Measurements from ENCODE around the gene MYOD1.
A peak's percentile ranks its signal among the peaks of the same experiment; 100 is the strongest.

Gene MYOD1

GRCh38 chr11:17716807-17717206, 2.6 kb upstream of the MYOD1 start:
- TF ChIP-seq TAF1 (IDR thresholded peaks at IDR 0.05; ENCODE audit: low read depth, low read length): no peak
- TF ChIP-seq POLR2A (IDR thresholded peaks at IDR 0.05; ENCODE audit: low read depth, low read length): no peak
- TF ChIP-seq PAX5 (IDR thresholded peaks at IDR 0.05; ENCODE audit: insufficient read depth, low read length, severe bottlenecking): no peak
- no peak for TF ChIP-seq POU2F2 (IDR thresholded peaks at IDR 0.05; ENCODE audit: low read depth, low read length)
- TF ChIP-seq SPI1 (IDR thresholded peaks at IDR 0.05; ENCODE audit: low read depth, low read length): no peak
- no peak for TF ChIP-seq POLR2AphosphoS5 (IDR thresholded peaks at IDR 0.05; ENCODE audit: low read depth, low read length)
- FAIRE-seq (no peak), DNase-seq (ENCODE audit: insufficient read length, low spot score) (no peak)

DNA sequence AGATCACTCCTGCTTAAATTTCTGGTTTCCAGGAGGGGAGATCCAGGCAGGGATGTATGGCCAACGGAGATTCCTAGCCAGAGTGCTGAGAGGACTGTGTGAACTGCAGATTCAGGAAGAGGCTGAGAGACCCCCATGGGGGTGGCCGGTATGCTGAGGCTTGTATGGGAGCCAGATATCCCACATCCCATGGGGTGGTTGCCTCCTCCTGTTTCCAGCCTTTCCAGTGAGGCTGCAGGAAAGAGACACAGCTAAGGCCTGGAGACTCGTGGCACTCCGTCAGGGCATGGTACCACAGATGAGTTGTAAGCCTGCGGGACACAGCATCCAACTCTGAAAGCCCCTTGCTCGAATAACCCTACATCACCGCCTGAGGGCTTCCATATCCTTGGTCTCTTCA, 1.4 kb upstream of the MYOD1 start:
- no peak for TF ChIP-seq SPI1 (IDR thresholded peaks at IDR 0.05; ENCODE audit: low read depth, low read length)
- no peak for DNase-seq (ENCODE audit: insufficient read length, low spot score)
- no peak for FAIRE-seq

GRCh38 chr11:17718510-17718962, 835 bp upstream of the MYOD1 start:
- DNase-seq (ENCODE audit: insufficient read length, low spot score): no peak
- TF ChIP-seq POLR2AphosphoS5 (IDR thresholded peaks at IDR 0.05; ENCODE audit: low read depth, low read length) (no peak), POU2F2 (IDR thresholded peaks at IDR 0.05; ENCODE audit: low read depth, low read length) (no peak)
- FAIRE-seq: no peak

DNA sequence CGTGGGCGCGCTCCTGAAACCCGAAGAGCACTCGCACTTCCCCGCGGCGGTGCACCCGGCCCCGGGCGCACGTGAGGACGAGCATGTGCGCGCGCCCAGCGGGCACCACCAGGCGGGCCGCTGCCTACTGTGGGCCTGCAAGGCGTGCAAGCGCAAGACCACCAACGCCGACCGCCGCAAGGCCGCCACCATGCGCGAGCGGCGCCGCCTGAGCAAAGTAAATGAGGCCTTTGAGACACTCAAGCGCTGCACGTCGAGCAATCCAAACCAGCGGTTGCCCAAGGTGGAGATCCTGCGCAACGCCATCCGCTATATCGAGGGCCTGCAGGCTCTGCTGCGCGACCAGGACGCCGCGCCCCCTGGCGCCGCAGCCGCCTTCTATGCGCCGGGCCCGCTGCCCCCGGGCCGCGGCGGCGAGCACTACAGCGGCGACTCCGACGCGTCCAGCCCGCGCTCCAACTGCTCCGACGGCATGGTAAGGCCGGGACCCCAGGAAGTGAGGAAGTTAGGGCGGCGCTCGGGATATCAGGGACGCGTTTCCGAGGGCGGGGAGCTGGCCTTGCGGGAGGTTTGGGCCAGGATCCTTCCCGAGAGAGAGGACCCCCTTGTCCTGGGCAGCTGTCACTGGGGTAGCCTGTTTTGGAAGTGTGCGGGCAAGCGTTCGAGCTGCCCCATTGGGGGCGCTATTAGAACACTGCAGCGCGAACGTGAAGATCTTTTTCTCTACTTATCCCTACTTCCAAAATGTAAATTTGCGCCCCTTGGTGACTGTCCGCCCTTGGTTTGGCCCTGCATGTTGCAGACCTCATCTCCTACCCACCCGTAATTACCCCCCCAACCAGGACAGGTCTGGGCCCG, 796 bp downstream of the MYOD1 start:
- DNase-seq (ENCODE audit: insufficient read length, low spot score): no peak
- no peak for TF ChIP-seq PAX5 (IDR thresholded peaks at IDR 0.05; ENCODE audit: insufficient read depth, low read length, severe bottlenecking)
- no peak for TF ChIP-seq POLR2AphosphoS5 (IDR thresholded peaks at IDR 0.05; ENCODE audit: low read depth, low read length)
- TF ChIP-seq POLR2A (IDR thresholded peaks at IDR 0.05; ENCODE audit: low read depth, low read length): no peak
- no peak for TF ChIP-seq TAF1 (IDR thresholded peaks at IDR 0.05; ENCODE audit: low read depth, low read length)
- no peak for TF ChIP-seq POU2F2 (IDR thresholded peaks at IDR 0.05; ENCODE audit: low read depth, low read length)
- TF ChIP-seq SPI1 (IDR thresholded peaks at IDR 0.05; ENCODE audit: low read depth, low read length): no peak
- no peak for FAIRE-seq

DNA sequence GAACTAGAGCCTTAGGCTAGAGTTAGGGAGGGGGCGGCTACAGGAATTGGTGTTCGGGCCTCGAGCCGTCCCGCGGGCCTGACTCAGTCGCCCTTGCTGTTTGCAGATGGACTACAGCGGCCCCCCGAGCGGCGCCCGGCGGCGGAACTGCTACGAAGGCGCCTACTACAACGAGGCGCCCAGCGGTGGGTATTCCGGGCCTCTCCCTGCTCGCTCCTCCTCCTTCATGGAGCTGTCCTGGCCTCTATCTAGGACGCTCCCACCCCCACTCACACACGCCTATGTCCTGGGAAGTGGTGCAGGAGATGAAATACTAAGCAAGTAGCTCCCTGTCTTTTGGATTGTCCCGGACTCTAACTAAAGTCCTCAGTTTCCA, 1.4 kb downstream of the MYOD1 start:
- DNase-seq (ENCODE audit: insufficient read length, low spot score) (no peak), FAIRE-seq (no peak)
- TF ChIP-seq POU2F2 (IDR thresholded peaks at IDR 0.05; ENCODE audit: low read depth, low read length) (no peak), SPI1 (IDR thresholded peaks at IDR 0.05; ENCODE audit: low read depth, low read length) (no peak), TAF1 (IDR thresholded peaks at IDR 0.05; ENCODE audit: low read depth, low read length) (no peak), POLR2AphosphoS5 (IDR thresholded peaks at IDR 0.05; ENCODE audit: low read depth, low read length) (no peak), PAX5 (IDR thresholded peaks at IDR 0.05; ENCODE audit: insufficient read depth, low read length, severe bottlenecking) (no peak), POLR2A (IDR thresholded peaks at IDR 0.05; ENCODE audit: low read depth, low read length) (no peak)

- DNase-seq (ENCODE audit: insufficient read length, low spot score): no peak
- no peak for FAIRE-seq
- TF ChIP-seq POU2F2 (IDR thresholded peaks at IDR 0.05; ENCODE audit: low read depth, low read length) (no peak), SPI1 (IDR thresholded peaks at IDR 0.05; ENCODE audit: low read depth, low read length) (no peak), TAF1 (IDR thresholded peaks at IDR 0.05; ENCODE audit: low read depth, low read length) (no peak), POLR2A (IDR thresholded peaks at IDR 0.05; ENCODE audit: low read depth, low read length) (no peak), POLR2AphosphoS5 (IDR thresholded peaks at IDR 0.05; ENCODE audit: low read depth, low read length) (no peak), PAX5 (IDR thresholded peaks at IDR 0.05; ENCODE audit: insufficient read depth, low read length, severe bottlenecking) (no peak)
Measured at GRCh38 chr11:17721242-17721999, 2.0 kb downstream of the MYOD1 start.

GRCh38 chr11:17722000-17722643, 2.8 kb downstream of the MYOD1 start:
- no peak for TF ChIP-seq POU2F2 (IDR thresholded peaks at IDR 0.05; ENCODE audit: low read depth, low read length)
- no peak for TF ChIP-seq POLR2A (IDR thresholded peaks at IDR 0.05; ENCODE audit: low read depth, low read length)
- TF ChIP-seq TAF1 (IDR thresholded peaks at IDR 0.05; ENCODE audit: low read depth, low read length): no peak
- TF ChIP-seq POLR2AphosphoS5 (IDR thresholded peaks at IDR 0.05; ENCODE audit: low read depth, low read length): no peak
- TF ChIP-seq SPI1 (IDR thresholded peaks at IDR 0.05; ENCODE audit: low read depth, low read length): no peak
- TF ChIP-seq PAX5 (IDR thresholded peaks at IDR 0.05; ENCODE audit: insufficient read depth, low read length, severe bottlenecking): no peak
- DNase-seq (ENCODE audit: insufficient read length, low spot score) (no peak), FAIRE-seq (no peak)

DNA sequence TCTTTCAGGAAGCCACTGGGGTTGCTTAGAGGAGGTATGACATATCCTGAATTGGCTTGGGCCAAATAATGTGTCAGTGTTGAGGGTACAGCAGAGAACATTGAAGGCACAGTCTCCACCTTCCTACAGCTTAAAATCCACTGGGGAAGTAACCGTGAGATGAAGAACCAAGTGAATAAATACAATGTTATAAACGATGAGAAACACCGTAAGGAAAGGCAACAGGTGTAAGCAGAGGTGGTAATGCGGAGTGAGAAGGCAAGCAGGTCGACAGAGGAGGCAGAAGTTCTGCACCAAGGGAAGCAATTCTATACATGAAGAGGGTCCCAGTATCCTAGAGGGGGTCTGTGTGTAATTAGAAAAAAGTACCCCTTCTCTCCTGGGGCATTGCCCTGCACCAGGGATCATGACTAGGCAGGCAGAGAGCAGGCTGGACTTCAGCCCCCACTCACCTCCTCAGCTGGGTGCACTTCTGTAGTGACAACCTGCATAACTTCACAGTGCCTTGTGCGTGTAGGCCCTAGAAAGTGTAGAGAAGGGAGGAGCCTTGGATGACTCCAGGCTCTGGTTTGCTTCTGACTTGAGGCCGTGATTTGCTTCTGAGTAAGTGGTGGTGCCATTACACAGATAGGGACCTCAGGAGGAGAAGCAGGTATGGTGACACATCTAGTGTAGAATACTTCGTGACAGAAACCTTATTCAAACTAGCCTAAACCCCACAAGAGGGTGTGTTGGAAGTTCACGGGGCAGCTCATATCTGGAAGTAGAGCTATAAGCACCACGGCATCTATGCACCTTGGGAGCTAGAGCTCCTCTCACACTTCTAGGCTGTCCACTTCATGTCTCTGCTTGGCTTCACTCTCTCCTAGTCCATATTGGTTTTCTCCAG, 4.9 kb downstream of the MYOD1 start:
- TF ChIP-seq PAX5 (IDR thresholded peaks at IDR 0.05; ENCODE audit: insufficient read depth, low read length, severe bottlenecking): no peak
- TF ChIP-seq POLR2A (IDR thresholded peaks at IDR 0.05; ENCODE audit: low read depth, low read length): no peak
- FAIRE-seq (no peak), DNase-seq (ENCODE audit: insufficient read length, low spot score) (no peak)

DNA sequence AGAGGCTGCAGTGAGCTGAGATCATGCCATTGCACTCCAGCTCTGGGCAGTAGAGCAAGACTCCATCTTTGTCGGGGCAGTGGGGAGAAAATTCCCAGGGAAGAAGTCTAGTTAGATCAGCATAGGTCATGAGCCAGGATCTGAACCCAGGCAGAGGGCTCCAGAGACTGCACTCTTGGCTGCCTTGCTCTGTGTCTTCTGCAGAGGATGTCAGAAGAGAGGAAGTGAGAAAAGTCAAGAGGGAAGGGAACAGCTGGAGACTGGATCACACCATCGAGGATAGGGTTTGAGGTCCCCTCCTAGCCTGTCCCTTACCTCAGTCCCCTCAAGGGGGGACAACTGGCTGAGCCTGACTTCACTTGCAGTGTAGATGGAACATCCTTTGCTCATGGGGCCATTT, 5.8 kb downstream of the MYOD1 start:
- no peak for TF ChIP-seq POU2F2 (IDR thresholded peaks at IDR 0.05; ENCODE audit: low read depth, low read length)
- peak; percentile 66 for TF ChIP-seq SPI1 (IDR thresholded peaks at IDR 0.05; ENCODE audit: low read depth, low read length)
- no peak for TF ChIP-seq POLR2AphosphoS5 (IDR thresholded peaks at IDR 0.05; ENCODE audit: low read depth, low read length)
- DNase-seq (ENCODE audit: insufficient read length, low spot score) (no peak), FAIRE-seq (no peak)
